SK-N-SH treated with all-trans-retinoic acid at 6 μM for 48 hours (cell line): ENCODE results near the gene STX3.

Experiments
- ATAC-seq: fragments of 200-7000 bp; cut with Tn5 transposase; 3 replicates; pipeline ENCODE4 v1.9.1; 2020; ENCODE audit warnings: mild to moderate bottlenecking, moderate library complexity
- ARNTL ChIP-seq: fragments of 450-650 bp; formaldehyde crosslinking; IDR thresholded peaks from 2 replicates; pipeline ENCODE4 v1.5.0; 2020; ENCODE audit warnings: low read depth, mild to moderate bottlenecking, moderate library complexity, borderline replicate concordance
- BACH2 ChIP-seq: fragments of 250-450 bp; sonication (Bioruptor Pico); IDR thresholded peaks from 2 replicates; pipeline ENCODE4 v1.9.0; 2021; ENCODE audit warnings: mild to moderate bottlenecking, borderline replicate concordance
- CSDC2 ChIP-seq: fragments of 250-450 bp; sonication (Bioruptor Pico); IDR thresholded peaks from 2 replicates; pipeline ENCODE4 v1.5.0; 2020; ENCODE audit warnings: mild to moderate bottlenecking, moderate library complexity
- ESRRG ChIP-seq: fragments of 250-450 bp; sonication (Bioruptor Pico); IDR thresholded peaks from 2 replicates; pipeline ENCODE4 v1.6.1; 2021; ENCODE audit warnings: mild to moderate bottlenecking
- ISL1 ChIP-seq: fragments of 250-450 bp; sonication (Bioruptor Pico); IDR thresholded peaks from 2 replicates; pipeline ENCODE4 v2.1.2; 2022; ENCODE audit warnings: mild to moderate bottlenecking, moderate library complexity
- OSR1 ChIP-seq: fragments of 250-450 bp; sonication (Bioruptor Pico); IDR thresholded peaks from 2 replicates; pipeline ENCODE4 v1.8.0; 2022; ENCODE audit warnings: moderate library complexity, mild to moderate bottlenecking, inconsistent platforms
- PATZ1 ChIP-seq: fragments of 250-450 bp; sonication (Bioruptor Pico); IDR thresholded peaks from 2 replicates; pipeline ENCODE4 v1.8.0; 2020; ENCODE audit warnings: mild to moderate bottlenecking, moderate library complexity, borderline replicate concordance
- POU6F1 ChIP-seq: fragments of 250-450 bp; sonication (Bioruptor Pico); IDR thresholded peaks from 2 replicates; pipeline ENCODE4 v1.8.0; 2021; ENCODE audit warnings: low read depth, mild to moderate bottlenecking, moderate library complexity, borderline replicate concordance
- RARB ChIP-seq: fragments of 250-450 bp; sonication (Bioruptor Pico); IDR thresholded peaks from 2 replicates; pipeline ENCODE4 v1.8.0; 2021; ENCODE audit warnings: mild to moderate bottlenecking, moderate library complexity
- TCF4 ChIP-seq: fragments of 250-450 bp; sonication (Bioruptor Pico); IDR thresholded peaks from 2 replicates; pipeline ENCODE4 v1.8.0; 2021; ENCODE audit warnings: mild to moderate bottlenecking, moderate library complexity, borderline replicate concordance
- TOX ChIP-seq: fragments of 250-450 bp; sonication (Bioruptor Pico); IDR thresholded peaks from 2 replicates; pipeline ENCODE4 v1.8.0; 2021; ENCODE audit warnings: mild to moderate bottlenecking, moderate library complexity, borderline replicate concordance
- TSHZ2 ChIP-seq: fragments of 250-450 bp; sonication (Bioruptor Pico); IDR thresholded peaks from 2 replicates; pipeline ENCODE4 v1.5.0; 2020; ENCODE audit warnings: mild to moderate bottlenecking, moderate library complexity
- ZFP3 ChIP-seq: fragments of 250-450 bp; sonication (Bioruptor Pico); IDR thresholded peaks from 2 replicates; pipeline ENCODE4 v1.5.0; 2020; ENCODE audit warnings: mild to moderate bottlenecking, moderate library complexity
- ZFP30 ChIP-seq: fragments of 450-650 bp; formaldehyde crosslinking; IDR thresholded peaks from 2 replicates; pipeline ENCODE4 v1.5.0; 2022; ENCODE audit warnings: mild to moderate bottlenecking, moderate library complexity
- ZNF70 ChIP-seq: fragments of 450-650 bp; formaldehyde crosslinking; IDR thresholded peaks from 2 replicates; pipeline ENCODE4 v1.5.0; 2020; ENCODE audit warnings: mild to moderate bottlenecking, moderate library complexity
- ZNF8 ChIP-seq: fragments of 450-650 bp; formaldehyde crosslinking; IDR thresholded peaks from 2 replicates; pipeline ENCODE4 v1.5.0; 2020; ENCODE audit warnings: mild to moderate bottlenecking, moderate library complexity
- TF ChIP-seq, protein P1 (sequence below): fragments of 250-450 bp; sonication (Bioruptor Pico); IDR thresholded peaks from 2 replicates; pipeline ENCODE4 v1.5.1; 2020; ENCODE audit warnings: low read depth, mild to moderate bottlenecking, moderate library complexity
- TF ChIP-seq, protein P2 (sequence below): fragments of 250-450 bp; sonication (Bioruptor Pico); IDR thresholded peaks from 2 replicates; pipeline ENCODE4 v1.5.1; 2021; ENCODE audit warnings: mild to moderate bottlenecking, moderate library complexity

The STX3 gene

GRCh38 chr11:59713745-59714144 lies 41.4 kb upstream of the STX3 start, which contains the start of gene OR10V1 (continued):
- TF ChIP-seq PATZ1 (CRISPR knock-in tag), result no peak
- no peak for TF ChIP-seq ESRRG (CRISPR knock-in tag)
- TF ChIP-seq ZFP3, result no peak
- TF ChIP-seq TCF4 (CRISPR knock-in tag), result no peak
- no peak for TF ChIP-seq TSHZ2

GRCh38 chr11:59716051-59716450 lies 39.1 kb upstream of the STX3 start:
- ATAC-seq, result no peak
- no peak for TF ChIP-seq ZNF70 (CRISPR knock-in tag)
- TF ChIP-seq, protein P1, sequence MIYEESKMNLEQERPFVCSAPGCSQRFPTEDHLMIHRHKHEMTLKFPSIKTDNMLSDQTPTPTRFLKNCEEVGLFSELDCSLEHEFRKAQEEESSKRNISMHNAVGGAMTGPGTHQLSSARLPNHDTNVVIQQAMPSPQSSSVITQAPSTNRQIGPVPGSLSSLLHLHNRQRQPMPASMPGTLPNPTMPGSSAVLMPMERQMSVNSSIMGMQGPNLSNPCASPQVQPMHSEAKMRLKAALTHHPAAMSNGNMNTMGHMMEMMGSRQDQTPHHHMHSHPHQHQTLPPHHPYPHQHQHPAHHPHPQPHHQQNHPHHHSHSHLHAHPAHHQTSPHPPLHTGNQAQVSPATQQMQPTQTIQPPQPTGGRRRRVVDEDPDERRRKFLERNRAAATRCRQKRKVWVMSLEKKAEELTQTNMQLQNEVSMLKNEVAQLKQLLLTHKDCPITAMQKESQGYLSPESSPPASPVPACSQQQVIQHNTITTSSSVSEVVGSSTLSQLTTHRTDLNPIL (CRISPR knock-in tag), result no peak
- TF ChIP-seq TCF4 (CRISPR knock-in tag), result no peak
- TF ChIP-seq OSR1 (CRISPR knock-in tag), result no peak

DNA sequence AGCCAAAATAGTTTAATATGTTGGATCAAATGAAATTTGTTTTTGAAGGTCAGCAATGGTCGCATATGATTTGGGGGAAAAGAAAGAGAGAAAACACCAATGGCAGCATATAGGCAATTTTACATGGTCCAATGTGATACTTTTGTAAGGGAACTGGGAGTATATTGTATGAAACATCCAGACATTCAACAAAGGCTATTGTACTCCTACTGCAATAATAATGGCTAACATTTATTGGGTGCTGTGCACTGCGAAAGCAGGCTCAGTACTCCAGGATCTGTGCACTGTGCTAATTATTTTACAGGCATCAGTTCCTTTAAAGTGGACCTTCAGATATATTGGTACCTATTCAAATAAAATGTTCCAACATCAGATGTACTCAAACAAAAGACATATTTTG lies 35.6 kb upstream of the STX3 start:
- ATAC-seq, result no peak
- TF ChIP-seq, protein P2, sequence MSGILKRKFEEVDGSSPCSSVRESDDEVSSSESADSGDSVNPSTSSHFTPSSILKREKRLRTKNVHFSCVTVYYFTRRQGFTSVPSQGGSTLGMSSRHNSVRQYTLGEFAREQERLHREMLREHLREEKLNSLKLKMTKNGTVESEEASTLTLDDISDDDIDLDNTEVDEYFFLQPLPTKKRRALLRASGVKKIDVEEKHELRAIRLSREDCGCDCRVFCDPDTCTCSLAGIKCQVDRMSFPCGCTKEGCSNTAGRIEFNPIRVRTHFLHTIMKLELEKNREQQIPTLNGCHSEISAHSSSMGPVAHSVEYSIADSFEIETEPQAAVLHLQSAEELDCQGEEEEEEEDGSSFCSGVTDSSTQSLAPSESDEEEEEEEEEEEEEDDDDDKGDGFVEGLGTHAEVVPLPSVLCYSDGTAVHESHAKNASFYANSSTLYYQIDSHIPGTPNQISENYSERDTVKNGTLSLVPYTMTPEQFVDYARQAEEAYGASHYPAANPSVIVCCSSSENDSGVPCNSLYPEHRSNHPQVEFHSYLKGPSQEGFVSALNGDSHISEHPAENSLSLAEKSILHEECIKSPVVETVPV (CRISPR knock-in tag), result no peak
- TF ChIP-seq TSHZ2 (no peak), ISL1 (CRISPR knock-in tag) (no peak), CSDC2 (CRISPR knock-in tag) (no peak), TCF4 (CRISPR knock-in tag) (no peak), PATZ1 (CRISPR knock-in tag) (no peak), ARNTL (CRISPR knock-in tag) (no peak), POU6F1 (no peak), ZNF70 (CRISPR knock-in tag) (no peak), RARB (CRISPR knock-in tag) (no peak), ESRRG (CRISPR knock-in tag) (no peak), ZFP30 (CRISPR knock-in tag) (no peak), BACH2 (CRISPR knock-in tag) (no peak), ZNF8 (CRISPR knock-in tag) (no peak), TOX (CRISPR knock-in tag) (no peak)
- TF ChIP-seq, protein P1 (CRISPR knock-in tag), result no peak
- TF ChIP-seq, all 23 proteins: peak for 0
